Measurements from ENCODE around the gene NXPE2.
"Not testable (repeated sequence)": the region's sequence is repeated elsewhere in the genome, so short reads cannot be mapped to it uniquely, and the experiment has no call there.

Gene NXPE2

DNA sequence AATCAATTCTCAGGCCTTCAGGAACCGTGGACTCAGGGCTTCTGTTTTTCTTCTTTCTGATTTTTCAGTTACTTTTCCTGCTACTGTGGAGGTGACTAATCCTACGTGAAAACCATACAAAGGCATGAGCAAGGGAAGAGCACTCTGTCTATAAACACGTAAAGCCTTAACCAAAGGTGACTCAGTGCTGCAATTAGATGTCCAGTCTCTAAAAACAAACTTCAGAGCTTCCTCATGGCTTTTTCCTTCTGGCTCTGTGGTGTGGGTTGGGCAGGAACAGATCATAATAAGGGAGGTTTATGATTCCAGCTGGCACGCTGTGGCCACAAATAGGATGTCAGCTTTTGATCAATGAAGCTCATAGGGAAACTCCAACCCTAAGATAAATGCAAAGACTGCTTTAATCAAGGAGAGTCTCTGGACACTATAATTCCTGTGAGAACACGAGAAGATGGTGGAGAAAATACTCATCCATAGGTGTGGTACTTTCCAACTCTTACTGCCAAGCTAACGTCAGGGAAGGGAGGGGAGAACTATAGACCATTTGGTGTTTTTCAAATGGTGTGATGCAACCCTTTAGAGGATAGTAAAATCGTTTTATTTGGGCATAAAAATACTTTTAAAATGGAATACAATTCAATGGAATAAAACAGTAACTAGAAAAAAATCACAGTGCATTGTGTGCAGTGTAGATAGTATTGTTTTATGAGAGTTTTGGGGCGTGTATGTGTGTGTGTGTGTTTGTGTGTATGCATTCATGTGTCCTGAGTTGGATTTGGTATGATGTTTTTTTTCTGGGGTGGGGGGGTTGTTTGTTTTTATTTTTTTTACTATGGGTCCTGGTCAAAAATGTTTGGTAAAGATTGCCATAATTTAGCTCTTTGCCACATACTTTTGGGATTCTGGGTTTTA is at the start of gene NXPE2:
NXPE2 (plus strand) TSS at position 403 of the 912 bp plus-strand sequence; CDS start at position 452, 49 bp downstream.
- peak; percentile 83 for DNase-seq (ENCODE audit: low spot score)

DNA sequence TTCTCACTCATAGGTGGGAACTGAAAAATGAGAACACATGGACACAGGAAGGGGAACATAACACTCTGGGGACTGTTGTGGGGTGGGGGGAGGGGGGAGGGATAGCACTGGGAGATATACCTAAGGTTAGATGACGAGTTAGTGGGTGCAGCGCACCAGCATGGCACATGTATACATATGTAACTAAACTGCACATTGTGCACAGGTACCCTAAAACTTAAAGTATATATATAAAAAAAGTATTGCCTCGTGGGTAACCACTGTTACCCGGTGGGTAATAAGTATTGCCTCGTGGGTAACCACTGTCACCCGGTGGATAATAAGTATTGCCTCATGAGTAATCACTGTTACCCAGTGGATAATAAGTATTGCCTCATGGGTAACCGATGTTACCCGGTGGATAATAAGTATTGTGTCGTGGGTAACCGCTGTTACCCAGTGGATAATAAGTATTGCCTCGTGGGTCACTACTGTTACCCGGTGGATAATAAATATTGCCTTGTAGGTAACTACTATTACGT is 46.8 kb upstream of the NXPE2 start:
- DNase-seq (ENCODE audit: low spot score): not testable (repeated sequence)

DNA sequence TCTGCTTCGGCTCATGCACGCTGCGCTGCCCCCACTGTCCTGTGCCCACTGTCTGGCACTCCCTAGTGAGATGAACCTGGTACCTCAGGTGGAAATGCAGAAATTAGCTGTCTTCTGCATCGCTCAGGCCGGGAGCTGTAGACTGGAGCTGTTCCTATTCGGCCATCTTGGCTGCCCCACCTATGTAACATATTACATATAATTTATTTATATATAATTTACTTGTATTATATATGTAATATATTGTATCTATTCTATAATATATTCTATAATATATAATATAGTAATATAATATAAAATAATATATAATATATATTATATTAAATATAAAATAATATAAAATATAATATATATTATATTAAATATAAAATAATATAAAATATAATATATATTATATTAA is 38.9 kb upstream of the NXPE2 start:
- DNase-seq (ENCODE audit: low spot score): not testable (repeated sequence)

DNA sequence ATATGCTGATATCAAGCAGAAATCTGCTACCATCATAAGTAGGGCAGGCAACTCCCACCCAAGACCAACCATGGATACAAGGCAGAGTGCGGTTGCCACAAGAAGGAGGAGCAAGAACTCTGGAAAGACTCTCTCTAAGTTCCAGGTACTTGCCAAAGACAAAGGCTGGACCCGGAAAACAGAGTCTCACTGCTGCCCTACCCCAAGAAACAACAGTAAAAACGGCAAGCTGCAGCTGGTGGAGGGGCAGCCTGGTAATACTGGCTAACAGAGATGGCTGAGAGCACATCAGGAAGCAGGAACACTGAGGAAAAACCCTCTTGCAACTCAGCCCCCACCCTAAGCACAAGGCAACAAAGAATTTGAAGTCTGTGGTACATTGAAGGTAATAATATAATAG is 27.7 kb upstream of the NXPE2 start:
- DNase-seq (ENCODE audit: low spot score): no peak

DNA sequence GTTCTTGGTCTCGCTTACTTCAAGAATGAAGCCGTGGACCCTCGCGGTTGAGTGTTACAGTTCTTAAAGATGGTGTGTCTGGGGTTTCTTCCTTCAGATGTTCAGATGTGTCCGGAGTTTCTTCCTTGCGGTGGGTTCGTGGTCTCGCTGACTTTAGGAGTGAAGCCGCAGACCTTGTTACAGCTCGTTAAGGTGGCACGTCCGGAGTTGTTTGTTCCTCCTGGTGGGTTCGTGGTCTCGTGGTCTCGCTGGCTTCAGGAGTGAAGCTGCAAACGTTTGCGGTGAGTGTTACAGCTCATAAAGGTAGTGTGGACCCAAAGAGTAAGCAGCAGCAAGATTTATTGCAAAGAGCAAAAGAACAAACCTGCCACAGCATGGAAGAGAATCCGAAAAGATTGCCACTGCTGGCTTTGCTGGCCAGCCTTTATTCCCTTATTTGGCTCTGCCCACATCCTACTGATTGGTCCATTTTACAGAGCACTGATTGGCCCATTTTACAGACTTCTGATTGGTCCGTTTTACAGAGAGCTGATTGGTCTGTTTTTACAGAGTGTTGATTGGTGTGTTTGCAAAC is 27.1 kb upstream of the NXPE2 start:
- DNase-seq (ENCODE audit: low spot score): no peak

DNA sequence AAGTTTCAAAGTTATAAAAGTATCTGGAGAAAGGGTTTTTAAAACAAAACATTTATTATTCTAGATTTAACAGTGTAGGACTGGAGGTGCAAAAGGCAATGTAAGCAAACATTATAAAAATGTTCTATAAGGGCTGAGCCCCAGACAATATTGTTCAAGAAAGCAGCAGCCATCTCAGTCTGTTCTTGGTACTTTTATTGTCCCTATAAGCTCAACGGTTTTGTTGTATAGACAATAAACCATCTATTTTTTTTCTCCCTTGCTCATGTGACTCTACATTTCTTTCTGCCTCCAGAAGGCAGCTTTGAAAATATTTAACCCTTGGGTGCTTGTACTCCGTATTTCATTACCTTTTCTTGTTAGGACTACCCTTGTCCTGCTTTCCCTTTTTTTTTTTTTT is 25.2 kb upstream of the NXPE2 start:
- DNase-seq (ENCODE audit: low spot score): no peak

DNA sequence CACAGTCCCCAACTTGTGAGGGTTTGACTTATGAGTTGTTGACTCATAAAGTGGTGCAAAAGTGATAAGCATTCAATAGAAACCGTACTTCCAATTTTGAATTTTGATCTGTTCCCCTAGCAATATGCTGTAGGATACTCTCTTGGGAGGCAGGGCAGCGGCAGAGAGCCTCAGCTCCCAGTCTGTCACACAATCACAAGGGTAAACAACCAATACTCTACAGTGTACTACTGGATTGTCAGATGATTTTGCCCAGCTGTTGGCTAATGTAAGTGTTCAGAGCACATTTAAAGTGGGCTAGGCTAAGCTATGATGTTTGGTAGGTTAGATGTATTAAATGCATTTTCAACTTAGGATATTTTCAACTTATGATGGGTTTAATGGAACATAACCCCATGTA is 13.7 kb upstream of the NXPE2 start:
- DNase-seq (ENCODE audit: low spot score): no peak

DNA sequence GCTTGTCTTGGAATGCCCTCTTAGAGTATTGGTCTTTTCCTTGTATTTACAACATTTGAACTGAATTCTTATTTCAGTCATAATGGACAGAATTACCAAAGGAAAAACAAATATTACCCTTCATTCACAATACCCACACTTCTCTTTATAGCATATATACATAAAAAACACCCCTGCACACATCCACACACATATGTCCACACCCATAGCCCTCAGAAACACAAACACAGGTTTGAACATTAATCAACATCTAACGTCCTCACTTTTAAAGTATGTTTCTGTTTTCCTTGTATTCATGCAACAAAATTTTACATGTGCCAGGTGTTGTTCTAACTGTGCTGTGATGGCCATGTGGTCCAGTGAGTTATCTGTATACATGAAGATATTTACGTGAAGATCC is 11.6 kb upstream of the NXPE2 start:
- no peak for DNase-seq (ENCODE audit: low spot score)

DNA sequence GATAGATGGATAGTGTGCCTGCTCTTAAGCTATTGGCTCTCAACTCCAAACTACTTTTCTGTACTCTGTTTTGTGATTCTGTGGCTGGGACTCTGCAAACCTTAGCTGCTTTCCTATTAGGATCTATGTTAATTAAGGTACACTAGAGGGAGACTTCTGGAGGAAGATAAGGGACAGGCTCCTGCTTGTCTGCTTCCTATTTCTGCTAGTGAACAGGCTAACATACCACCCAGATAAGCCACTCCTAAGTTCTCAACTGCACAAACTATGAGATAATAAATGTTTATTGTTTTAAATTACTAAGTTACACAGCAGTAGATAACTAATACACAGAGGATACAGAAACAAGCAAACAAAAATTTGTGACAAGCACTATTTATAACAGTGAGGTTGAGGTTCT is 10.2 kb upstream of the NXPE2 start:
- no peak for DNase-seq (ENCODE audit: low spot score)

DNA sequence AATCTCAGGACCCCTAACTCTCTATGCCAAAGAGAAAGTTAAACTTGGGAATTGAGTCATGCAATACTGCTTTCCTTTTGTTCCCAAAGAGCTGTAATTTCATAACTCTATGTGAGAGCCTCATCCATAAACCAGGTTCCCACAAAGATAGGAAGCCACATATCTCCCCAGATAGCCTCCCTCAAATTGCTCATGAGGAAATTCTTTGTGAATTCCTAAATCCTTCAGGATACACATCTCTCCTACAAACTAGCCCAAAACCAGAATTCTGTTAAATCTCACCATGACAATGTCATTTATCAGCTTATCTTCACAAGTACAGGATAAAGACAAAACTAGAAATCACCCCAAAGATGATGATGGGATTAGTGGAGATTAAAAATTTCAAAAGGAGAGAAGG is 4.7 kb upstream of the NXPE2 start:
- no peak for DNase-seq (ENCODE audit: low spot score)

DNA sequence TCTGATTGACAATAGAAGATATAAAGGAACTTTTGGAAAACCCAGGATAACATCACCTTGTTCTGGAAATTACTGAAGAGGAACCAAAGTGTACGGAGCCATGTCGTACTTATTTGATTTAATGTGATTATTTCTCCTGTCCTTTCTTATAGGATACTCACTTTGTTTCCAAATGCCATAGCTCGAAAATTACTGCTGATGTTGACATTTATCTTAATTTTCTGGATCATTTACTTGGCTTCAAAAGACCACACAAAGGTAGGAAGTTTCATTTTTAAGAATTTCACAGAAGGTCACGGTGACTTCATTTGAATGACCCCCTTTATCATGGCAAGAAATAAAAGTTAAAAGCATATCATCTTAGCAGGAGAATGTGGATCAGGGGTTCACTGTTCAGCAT is 1.2 kb downstream of the NXPE2 start:
- DNase-seq (ENCODE audit: low spot score): no peak

DNA sequence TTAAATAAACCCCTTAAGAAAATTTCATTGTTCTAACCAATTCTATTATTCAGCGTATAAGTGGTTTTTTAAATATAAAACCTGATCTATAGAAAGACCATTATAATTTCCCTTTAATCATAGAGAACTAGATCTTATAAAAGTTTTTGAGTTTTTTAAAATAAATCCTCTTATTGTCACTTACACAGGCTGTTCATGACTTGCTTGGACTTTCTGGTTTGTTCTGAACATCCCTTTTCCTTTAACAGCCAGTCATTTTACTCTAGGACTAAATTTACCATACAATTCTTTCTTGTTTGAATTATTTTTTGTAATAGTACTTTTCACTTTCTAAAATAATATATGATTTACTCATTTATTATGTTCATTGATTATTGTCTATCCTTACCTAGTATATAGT is 4.7 kb downstream of the NXPE2 start:
- DNase-seq (ENCODE audit: low spot score): no peak

DNA sequence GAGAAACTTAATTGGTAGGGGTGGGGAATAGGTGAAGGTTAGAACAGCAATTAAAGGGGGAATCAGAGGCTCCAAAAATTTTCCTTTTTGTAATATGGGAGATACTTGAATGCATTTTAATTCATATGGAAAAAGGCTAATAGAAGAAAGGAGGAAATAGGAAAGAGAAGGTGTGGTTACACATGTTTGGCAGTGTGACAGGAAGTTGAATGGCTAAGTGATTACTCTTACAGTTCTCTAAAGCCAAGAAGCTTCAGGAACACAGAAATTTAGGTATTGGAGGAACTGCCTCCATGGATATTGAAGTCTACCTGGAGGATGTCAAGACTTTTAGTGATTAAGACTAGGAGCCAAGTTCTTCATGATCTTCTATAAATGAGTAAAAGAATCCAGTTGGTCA is 6.3 kb downstream of the NXPE2 start:
- DNase-seq (ENCODE audit: low spot score): peak; percentile 6

DNA sequence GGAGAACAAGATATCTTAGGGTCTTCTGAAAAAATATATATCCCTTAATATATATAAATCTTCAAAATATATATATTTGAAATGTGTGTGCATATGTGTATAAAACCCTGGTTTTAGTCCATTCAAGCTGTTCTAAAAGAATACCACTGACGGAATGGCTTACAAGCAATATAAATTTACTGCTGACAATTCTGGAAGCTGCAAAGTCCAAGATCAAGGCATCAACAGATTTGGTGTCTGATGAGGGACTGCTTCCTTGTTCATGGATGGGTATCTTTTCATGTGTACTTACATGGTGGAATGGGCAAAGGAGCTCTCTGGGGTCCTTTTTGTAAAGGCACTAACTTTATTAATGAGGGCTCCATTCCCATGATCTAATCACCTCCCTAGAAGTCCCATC is 6.8 kb downstream of the NXPE2 start:
- no peak for DNase-seq (ENCODE audit: low spot score)

DNA sequence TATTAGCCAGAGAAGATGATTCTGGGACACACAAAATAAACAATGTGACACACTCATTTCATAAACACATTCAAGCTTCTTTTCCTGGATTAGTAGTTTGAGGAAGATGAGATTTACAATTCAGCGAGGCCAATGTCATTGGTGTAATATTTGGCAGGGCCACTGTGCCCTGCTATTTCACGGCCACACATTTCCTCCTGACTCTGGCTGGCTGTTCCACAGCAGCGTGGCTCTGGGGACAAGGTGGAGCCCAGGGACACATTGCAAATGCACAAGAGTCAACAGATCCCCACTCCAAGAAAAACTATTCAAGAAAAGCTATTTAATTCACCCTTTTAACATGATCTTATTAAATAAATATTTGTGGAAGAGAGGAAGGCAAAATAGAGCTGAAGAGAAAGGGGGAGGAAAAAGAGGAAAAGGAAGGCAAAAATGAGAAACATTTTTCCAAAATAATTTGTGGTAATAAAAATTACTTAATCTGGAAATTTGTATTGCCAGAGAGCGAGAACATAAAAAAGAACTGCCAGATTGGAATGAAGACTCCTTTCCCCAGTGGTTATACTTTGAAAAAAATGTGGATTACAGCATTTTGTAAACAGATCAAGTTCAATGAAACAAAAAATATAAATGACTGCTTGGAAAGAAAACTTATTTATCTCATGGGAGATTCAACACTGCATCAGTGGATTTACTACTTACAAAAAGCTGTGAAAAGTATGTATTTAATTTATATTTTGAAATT is 27.1 kb downstream of the NXPE2 start:
- DNase-seq (ENCODE audit: low spot score): no peak

DNA sequence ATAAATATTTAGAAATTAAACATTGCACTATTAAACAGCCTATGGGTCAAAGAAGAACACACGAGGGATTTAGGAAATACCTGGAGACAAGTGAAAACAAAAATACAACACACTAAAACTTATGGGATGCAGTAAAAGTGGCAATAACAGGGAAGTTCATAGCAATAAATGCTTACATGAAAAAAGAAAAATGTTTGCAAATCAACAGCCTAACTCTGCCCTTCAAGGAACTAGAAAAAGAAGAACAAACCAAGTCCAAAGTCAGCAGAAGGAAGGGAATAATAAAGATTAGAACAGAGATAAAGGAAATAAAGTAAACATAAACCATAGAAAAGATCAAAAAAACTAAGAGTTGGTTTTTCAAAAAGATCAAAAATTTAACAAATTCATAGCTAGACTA is 31.6 kb downstream of the NXPE2 start:
- no peak for DNase-seq (ENCODE audit: low spot score)

DNA sequence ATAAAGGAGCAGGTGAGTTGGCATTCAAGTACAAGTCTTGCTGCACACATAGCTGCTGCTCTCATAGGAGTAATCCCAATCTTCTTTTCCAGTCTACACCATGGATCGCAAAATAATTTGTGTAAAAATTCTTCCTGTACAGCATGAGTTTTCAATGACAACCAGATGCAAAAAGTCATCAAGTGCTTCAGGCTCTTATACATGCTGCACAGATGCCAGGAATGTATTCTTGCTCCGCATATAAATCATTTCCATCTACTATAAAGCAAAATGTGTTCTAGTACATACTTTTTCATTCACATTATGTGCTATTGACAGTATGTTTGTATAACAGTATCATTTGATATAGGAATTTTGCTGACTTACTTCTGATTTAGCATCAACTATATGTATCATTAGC is 35.4 kb downstream of the NXPE2 start:
- no peak for DNase-seq (ENCODE audit: low spot score)

DNA sequence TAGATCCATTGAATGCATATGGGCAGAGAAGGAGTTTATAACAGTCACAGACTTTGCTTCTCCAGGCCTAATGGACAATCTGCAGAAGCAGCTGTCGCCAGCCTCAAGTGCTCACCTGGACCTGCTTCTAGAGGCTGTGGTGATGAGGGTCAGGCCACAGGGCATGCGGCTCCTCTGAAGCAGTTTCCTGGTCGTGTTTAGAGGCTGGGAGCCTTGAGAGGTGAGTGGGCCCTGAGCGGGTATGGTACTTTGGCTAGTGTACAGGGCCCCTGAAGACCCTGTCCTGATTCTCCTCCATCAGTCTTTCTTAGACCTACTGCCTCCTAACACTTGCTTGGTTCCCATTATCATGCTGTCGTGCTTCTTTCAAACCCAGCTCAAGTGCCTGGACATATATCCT is 41.2 kb downstream of the NXPE2 start:
- no peak for DNase-seq (ENCODE audit: low spot score)

DNA sequence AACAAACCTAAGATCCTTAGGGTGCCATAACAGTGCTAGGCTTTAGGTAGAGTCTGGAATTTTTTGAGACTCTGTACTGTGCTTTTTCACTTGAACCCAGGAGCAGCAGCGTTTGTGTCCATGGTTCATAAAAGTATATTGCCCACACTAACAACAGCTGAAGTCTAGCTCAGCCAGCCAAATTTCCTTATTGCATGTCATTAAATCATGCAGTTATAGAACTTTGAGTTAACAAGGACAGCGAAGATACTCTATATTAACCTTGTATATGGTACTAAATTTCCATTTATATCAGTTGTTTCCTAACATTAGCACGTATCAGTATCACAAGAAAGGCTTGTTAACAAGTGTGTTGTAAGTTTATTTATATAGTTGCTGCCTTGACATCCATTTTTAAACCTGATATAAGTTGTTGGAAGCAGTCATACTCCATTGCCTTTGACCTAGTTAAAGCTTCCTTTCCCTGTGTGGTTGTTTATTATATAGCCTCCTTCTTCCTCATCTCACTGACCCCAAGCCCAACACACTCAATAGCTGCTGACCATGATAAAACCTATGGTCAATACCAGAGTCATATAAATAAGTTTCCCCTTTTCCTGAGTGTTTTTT is 46.7 kb downstream of the NXPE2 start:
- no peak for DNase-seq (ENCODE audit: low spot score)

DNA sequence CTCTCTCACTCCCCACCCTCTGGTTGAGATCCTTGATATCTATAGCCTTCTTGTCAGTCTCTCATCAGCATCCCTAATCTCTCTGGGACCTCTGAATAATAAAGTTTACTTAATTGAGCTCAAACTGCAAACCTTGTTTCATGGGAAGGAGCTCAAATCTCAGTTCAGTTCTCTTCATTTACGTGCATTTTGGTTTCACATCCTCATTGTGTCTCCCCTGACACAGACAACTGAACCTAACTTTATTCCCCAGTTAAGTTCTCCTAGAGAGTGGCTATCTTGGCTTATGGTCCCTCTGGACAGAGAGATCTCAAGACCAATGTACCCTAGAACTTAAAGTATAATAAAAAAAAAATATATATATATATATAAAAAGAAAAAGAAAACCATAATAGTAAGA is 47.3 kb downstream of the NXPE2 start:
- DNase-seq (ENCODE audit: low spot score): no peak

DNA sequence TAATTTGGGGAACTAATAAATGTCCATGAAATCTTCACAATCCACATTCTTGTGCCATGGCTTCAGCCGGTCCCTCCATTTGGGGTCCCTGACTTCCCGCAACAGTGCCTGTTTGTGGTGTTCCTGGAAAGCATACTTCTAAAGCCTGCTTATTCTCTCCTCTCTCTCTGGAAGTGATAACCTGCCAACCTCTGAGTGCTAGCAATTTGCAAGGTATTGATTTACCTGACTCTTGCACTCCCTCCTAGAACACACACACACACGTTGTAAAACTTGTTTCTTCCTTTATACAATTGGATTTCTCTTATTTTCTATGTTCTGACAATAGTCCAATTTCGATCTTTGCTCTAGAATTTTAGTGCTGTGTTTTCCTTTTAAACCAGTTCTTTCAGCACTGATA is 58.5 kb downstream of the NXPE2 start:
- DNase-seq (ENCODE audit: low spot score): no peak

DNA sequence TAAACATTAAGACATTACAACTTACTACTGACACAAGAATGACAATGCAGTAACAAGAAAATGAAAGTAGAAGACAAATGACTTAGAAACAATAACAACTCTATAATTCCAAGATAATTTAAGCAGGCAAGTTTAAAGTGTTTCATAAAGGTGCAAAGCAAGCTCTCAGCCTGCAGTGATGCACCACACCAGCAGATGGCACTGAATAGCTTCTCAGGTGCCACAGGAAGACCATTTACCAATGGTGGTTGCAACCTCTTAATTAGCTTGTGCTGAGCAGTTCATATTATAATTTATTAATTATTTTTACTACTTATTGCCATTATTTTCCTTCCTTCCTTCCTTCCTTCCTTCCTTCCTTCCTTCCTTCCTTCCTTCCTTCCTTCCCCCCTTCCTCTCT is 60.6 kb downstream of the NXPE2 start:
- peak; percentile 55 for DNase-seq (ENCODE audit: low spot score)

All from kidney tubule cell (primary cell).